Hindlimb muscle (tissue), 1 donor: ENCODE measurements around the gene SEPTIN14. TPM values are rescaled to one million over a fixed set of nuclear protein-coding genes. Genes with fewer than 3 reads are reported as not detected.
"Not testable (repeated sequence)": the region's sequence is repeated elsewhere in the genome, so short reads cannot be mapped to it uniquely, and the experiment has no call there.

Source experiments
- DNase-seq: peaks from one replicate; pipeline ENCODE4 v3.0.0-alpha.2; 2013
- polyA plus RNA-seq: library from polyadenylated mRNA; unstranded; fragments of 120-200 nt; gene quantifications from one replicate; pipeline ENCODE4 v1.2.1, GENCODE V29; 2013; ENCODE audit not compliant: insufficient read length

SEPTIN14 gene
- 0.19 TPM for polyA plus RNA-seq

DNA sequence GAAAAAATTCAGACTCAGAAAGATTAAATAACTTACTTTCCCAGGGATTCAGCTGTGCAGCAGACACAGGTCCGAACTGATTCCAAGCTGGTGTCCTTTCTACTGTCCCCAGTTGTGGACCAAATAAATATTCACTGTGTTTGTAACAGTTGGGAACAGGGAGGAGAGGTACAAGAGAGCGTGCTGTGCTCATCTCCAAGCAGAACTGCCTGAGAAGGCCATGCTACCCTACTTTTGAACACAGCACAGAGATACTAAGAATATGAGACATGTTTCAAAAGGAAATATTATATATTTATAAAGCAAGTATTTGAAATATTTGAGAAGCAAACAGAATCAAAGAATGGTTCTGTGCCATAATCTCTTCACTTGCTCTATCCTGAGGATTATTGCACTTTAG, at the start of gene SEPTIN14:
Gene SEPTIN14 (minus strand): TSS at position 101 of the 400 bp plus-strand sequence. CDS start 756 bp downstream, outside the sequence.
- DNase-seq, result not testable (repeated sequence)

DNA sequence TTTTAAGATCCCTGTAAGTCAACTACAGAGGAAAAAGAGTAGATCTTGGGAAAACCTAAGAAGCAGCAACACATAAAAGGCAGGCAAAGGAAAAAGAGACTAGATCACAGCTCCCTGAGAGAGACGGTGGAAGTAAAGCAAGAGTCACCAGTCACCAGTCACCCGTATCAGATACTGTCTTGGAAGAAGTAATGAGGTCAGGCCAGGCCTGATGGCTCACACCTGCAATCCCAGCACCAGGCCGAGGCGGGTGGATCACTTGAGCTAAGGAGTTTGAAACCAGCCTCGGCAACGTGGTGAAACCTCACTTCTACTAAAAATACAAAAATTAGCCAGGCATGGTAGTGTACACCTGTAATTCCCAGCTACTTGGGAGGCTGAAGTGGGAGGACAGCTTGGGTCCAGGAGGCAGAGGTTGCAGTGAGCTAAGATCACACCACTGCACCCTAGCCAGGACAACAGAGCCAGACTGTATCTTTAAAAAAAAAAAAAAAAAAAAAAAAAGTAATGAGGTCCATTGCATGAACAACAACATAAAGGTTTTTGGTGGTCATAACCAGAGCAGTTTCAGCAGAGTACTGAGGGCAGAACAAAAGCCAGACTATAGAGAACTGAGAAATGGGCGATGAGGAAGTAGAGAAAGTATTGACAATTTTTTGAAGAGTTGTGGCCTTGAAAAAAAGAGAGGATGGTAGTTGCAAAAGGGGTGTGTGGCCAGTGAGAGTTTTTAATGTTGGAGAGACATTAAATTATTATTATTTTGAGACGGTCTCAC, 41.6 kb upstream of the SEPTIN14 start:
- DNase-seq, result no peak

DNA sequence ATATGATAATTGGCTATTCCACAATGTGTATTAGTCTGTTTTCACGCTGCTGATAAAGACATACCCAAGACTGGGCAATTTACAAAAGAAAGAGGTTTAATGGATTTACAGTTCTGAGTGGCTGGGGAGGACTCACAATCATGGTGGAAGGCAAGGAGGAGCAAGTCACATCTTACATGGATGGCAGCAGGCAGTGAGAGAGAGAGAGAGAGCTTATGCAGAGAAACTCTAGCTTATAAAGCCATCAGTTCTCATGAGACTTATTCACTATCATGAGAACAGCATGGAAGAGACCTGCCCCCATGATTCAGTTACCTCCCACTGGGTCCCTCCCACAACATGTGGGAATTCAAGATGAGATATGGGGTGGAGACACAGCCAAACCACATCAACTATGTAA, 38.5 kb upstream of the SEPTIN14 start:
- not testable (repeated sequence) for DNase-seq

- no peak for DNase-seq
Observed at GRCh38 chr7:55898287-55898686, 35.7 kb upstream of the SEPTIN14 start.

DNA sequence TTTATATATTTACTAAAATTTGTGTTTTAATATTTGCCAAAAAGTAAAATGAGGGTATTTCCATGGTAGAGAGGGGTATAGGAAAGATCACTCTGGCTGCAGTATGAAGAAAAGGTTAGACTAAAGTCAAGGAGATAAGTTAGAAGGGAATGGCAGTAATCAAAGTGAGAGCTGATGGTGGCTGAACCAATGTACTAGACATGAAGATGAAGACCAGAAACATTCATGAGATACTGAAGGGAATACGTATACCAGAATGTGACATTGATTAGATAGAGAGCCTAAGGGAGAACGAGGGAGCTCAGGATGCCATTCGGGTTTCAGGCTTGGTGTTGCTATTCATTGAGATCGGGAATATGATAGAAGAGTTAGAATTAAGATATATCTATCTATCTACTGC, 32.5 kb upstream of the SEPTIN14 start:
- DNase-seq, result no peak

DNA sequence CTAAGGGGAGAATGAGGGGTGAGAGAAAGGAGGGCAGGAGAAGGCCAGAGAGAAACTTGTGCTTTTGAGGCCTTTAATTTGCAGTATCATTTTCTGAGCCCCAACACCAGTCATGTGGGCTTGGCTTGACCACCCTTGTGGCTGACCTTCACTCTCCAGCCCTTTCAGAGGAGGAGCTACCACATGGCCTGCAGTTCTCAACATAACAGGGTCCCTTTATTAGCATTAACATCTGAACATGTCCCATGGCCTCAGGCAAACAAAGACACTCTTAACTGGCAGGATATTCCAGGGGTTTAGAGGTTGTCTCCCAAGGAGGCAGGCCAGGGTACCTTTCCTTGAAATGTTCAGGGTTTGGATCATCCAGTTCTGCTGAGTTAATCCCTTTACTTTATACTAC, 31.4 kb upstream of the SEPTIN14 start:
- DNase-seq, result no peak

DNA sequence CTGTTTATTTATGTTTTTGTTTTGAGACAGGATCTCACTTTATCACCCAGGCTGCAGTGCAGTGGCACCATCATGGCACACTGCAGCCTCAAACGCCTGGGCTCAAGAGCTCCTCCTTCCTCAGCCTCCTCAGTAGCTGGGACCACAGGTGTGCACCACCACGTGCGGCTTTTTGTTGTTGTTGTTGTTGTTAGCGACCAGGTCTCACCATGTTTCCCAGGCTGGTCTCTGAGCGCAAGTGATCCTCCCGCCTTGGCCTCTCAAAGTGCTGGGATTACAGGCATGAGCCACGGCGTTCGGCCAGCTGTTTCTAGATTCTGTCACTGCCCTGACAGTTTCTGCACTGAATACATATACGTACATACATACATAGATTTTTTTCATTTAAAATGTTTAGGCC, 25.8 kb upstream of the SEPTIN14 start:
- not testable (repeated sequence) for DNase-seq

DNA sequence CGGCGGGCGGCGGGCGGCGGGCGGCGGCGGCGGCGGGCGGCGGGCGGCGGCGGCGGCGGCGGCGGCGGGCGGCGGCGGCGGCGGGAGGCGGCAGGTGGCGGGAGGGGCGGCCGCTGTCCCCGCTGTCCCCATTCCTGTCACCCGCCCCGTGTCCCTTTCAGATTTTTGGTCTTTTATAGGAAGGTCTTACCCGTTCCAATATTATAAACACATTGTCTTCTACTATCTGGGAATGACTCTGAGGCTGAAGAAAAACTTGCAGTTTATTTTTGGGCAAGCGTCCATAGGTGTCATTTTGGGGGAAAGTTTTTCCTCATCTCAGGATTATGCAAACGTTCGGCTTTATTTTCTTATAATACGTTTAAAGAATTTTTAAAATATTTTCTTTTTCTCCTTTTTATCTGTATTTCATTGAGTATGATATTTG, 25.3 kb upstream of the SEPTIN14 start:
- peak; percentile 23 for DNase-seq

DNA sequence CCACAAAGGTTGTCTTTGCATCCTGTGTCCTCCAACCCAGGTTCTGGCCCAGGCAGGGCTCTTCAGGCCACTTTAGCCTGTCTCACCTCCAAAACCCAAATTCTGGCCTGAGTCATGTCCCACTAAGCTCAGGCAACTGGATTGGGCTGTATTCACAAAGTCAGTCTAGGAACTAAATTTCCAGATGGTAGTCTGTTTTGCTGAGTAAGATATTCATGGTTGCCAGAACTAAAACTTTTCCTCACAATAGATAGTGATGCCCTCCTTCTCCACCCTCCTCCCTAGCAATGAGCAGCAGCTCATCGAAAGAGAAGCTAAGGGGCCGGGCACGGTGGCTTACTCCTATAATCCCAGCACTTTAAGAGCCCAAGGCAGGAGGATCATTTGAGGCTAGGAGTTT, 21.8 kb upstream of the SEPTIN14 start:
- DNase-seq, result no peak

DNA sequence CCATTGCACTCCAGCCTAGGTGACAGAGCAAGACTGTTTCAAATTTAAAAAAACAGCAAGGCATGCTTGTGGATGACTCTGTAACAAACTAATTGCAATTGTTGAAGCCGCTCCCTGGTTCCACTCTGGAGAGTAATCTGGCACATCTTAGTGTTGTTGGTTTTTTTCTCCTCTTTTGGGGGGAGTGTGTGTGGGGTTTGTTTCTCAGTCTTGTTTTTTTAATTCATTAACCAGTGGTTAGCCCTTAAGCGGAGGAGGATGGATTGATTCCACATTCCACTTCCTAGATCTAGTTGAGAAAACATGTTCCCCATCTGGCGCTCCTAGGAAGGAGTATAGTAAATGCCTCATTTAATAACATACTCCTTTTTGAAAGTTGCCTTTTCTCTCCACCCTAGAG, 16.1 kb upstream of the SEPTIN14 start:
- DNase-seq, result no peak

DNA sequence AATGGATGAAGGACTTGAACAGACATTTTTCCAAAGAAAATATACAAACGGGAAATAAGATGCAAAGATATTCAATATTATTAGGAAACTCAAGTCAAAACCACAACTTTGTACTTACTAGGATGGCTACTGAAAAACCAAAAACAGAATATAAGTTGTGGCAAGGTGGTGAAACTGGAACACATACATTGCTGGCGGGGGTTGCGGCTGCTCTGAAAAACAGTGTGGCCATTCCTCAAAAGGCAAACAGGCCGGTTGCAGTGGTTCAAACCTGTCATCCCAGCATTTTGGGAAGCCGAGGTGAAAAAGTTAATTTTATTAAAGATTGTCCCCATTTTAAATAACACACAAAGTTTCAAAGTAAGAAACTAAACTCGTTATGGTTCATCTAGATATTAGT, 14.8 kb upstream of the SEPTIN14 start:
- DNase-seq, result no peak

DNA sequence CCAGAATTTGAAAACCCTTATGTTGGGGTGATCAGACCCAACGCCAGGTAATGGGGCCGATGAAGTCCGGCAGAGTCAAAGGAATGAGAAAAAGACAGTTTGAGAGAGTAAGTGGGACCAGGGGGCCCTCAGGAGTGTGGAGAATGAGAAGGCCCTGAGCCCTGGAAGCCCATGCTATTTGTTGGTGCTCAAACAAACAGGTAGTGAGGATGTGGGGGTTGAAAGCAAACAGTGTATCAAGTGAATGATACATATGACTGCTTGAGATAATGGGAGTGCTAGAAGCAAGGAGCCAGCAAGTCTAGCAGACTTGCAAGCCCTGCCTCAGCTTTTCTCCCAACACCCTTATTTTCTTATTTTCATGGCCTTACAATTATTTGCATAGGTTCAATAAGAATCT, 11.2 kb upstream of the SEPTIN14 start:
- no peak for DNase-seq

DNA sequence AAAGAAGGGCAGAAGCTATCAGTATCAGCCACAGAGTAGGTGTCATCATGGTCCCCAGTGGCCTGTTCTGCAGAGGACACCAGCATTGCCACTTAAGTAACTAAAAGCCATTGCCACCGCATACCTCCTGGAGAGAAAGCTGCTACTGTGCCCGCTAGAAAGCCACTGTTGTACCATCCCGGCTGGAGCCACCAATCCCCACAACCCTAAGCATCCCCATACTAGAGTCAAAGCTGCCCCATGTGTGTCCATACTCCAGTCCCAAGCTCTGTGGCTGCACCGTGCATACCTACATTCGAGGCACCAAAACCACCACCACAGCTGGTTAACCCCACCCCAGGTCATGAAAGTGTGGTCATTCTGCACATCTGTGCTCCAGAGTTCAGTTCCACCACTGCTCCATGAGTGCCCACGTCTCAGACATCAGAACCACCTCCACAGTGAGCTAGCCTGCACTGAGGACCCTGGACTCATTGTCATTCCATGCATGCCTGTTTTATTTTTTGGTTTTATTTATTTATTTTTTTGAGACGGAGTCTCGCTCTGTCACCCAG, 9.5 kb upstream of the SEPTIN14 start:
- no peak for DNase-seq

DNA sequence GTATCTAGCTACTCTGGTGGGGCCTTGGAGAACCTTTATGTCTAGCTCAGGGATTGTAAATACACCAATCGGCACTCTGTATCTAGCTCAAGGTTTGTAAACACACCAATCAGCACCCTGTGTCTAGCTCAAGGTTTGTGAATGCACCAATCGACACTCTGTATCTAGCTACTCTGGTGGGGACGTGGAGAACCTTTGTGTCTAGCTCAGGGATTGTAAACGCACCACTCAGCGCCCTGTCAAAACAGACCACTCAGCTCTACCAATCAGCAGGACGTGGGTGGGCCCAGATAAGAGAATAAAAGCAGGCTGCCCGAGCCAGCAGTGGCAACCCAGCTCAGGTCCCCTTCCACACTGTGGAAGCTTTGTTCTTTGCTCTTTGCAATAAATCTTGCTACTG, 6.4 kb upstream of the SEPTIN14 start:
- DNase-seq, result not testable (repeated sequence)

- DNase-seq, result not testable (repeated sequence)
Observed at GRCh38 chr7:55845164-55845563, 17.4 kb downstream of the SEPTIN14 start.

DNA sequence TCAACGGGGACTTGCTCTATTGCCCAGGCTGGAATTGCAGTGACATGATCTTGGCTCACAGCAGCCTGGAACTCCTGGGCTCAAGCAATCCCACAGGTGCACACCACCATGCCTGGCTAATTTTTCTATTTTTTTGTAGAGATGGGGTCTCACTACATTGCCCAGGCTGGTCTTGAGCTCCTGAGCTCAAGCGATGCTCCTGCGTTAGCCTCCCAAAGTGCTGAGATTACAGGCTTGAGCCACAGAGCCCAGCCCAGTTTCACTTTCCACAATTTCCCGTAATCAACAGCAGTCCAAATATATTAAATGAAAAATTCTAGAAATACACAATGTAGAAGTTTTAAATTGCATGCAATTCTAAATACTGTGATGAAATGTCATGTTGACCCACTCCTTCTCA, 24.0 kb downstream of the SEPTIN14 start:
- DNase-seq, result no peak

- DNase-seq, result no peak
Observed at GRCh38 chr7:55827577-55827976, 35.0 kb downstream of the SEPTIN14 start.

- DNase-seq, result no peak
Observed at GRCh38 chr7:55818686-55819085, 43.9 kb downstream of the SEPTIN14 start.

- DNase-seq, result not testable (repeated sequence)
Observed at GRCh38 chr7:55797260-55797659, 65.3 kb downstream of the SEPTIN14 start.

DNA sequence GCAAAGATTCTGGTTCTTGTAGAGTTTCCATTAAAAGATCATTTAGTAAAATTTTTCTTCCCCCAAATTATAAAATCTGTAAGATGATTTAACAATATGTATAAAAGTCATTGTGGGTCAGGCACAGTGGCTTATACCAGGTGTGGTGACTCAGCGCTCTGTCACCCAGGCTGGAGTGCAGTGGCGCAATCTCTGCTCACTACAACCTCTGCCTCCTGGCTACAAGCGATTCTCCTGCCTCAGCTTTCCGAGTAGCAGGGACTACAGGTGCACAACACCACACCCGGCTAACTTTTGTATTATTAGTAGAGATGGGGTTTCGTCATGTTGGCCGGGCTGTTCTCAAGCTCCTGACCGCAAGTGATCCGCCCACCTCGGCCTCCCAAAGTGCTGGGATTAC, 68.0 kb downstream of the SEPTIN14 start:
- no peak for DNase-seq

DNA sequence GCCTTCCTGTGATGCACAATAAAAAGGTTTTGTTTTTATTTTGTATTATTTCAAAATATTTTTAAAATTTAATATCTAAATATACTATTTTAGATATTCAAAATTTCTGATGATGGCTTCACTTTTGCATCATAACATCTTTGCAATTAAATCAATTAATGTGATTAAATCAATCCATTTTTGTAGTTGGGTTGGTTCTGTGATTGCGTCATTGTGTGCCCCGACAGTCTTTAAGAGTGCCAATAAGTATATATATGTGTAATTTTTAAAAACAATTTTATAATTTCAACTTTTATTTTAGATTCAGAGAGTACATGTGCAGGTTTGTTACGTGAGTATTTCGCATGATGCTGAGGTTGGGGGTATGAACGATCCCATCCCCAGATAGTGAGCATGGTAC, 70.5 kb downstream of the SEPTIN14 start:
- no peak for DNase-seq

- DNase-seq, result no peak
Observed at GRCh38 chr7:55787796-55788195, 74.8 kb downstream of the SEPTIN14 start.

- DNase-seq, result no peak
Observed at GRCh38 chr7:55786901-55787300, 75.7 kb downstream of the SEPTIN14 start.

DNA sequence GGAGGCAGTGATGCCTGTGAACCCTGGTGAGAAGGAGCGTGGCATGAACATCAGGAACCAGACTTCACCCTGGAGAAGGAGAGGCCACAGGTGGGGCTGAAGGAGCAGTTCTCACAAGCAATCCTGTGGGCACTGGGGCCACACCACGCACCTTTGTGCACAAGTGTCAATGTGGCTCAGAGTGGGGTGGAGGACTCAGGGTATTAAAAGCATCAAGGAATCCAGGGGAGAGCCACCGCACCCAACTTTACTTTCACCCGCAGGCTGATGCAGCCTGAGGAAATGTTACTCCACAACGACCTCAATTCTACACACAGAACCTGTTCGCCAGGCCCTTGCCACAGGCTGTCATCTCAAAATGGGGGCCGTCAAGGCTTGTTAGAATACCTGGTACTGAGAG, 77.1 kb downstream of the SEPTIN14 start:
- not testable (repeated sequence) for DNase-seq
